NCI-H1105 treated with DMSO at 0.1 percent for 48 hours (cell line): ENCODE measurements around the gene CDC42EP1.
"Not testable (repeated sequence)": the region's sequence is repeated elsewhere in the genome, so short reads cannot be mapped to it uniquely, and the experiment has no call there.

Experiments used
- DNase-seq: peaks from one replicate; lab custom pipeline; 2025; lab: John Stamatoyannopoulos, UW

Gene CDC42EP1

DNA sequence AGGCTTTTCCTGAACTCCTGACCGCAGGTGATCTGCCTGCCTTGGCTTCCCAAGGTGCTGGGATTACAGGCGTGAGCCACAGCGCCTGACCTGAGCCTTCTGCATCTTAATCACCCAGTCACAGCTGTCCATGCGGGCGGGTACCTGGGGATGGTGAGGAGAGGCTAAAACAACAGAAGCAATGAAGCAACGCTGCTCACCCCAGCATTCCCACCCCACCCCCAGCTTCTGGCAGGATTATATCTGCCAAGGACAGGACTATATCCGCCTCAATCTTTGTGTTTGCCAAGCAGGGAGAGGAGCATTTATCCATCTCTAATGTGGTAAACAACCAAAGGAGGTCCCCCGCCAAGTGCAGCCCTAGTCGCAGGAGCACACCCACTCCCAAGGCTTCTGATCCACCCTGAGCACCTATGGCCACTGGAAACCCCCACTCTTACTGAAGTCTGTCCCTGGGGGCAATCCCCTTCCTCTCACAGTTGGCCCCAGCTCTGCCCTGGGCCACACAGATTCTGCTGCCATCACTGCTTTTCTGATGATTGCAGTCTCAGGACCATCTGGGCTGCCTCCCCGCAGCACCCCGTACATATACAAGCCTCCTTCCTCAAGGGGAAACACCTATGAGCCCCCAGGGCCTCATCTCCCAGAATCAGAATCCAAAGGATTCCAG is 28.4 kb downstream of the CDC42EP1 start:
- DNase-seq: no peak

DNA sequence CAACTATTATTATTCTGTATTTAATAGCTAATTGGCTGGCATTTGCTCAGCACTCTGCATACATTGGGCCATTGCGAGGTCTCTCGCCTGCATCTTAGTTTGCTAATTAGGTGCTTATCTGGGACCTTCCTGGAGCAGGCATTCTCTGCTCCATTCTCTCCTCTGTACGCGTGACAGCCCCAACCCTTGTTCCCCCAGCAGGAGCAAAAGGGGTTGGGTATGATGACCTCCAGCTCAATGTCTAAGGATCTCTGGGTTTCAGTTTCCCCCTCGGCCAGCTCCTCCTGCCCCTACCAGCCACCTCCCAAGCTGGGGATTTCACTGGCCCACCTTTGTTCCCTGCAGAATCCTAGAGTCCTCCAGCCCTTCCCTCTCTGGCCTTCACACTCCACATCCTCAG is 29.4 kb downstream of the CDC42EP1 start:
- DNase-seq: no peak

DNA sequence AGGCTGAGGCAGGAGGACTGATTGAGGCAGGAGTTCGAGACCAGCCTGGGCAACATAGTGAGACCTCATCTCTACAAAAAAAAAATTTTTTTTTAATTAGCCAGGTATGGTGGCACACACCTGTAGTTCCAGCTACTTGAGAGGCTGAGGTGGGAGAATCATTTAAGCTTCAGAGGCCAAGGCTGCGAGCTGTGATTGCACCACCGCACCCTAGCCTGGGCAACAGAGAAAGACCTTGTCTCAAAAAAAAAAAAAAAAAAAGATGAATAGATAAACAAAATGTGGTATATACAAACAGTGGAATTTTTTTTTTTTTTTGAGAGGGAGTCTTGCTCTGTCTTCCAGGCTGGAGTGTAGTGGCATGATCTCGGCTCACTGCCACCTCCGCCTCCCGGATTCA is 30.8 kb downstream of the CDC42EP1 start:
- not testable (repeated sequence) for DNase-seq

GRCh38 chr22:37591823-37592404 is 31.6 kb downstream of the CDC42EP1 start:
- DNase-seq: no peak

GRCh38 chr22:37594237-37594636 is 34.0 kb downstream of the CDC42EP1 start:
- DNase-seq: no peak

- DNase-seq: peak; percentile 20
Measured at GRCh38 chr22:37599153-37599552, 38.9 kb downstream of the CDC42EP1 start.

- no peak for DNase-seq
Measured at GRCh38 chr22:37601203-37601539, 40.9 kb downstream of the CDC42EP1 start.

- DNase-seq: no peak
Measured at GRCh38 chr22:37601540-37602442, 41.5 kb downstream of the CDC42EP1 start.

GRCh38 chr22:37602546-37603277 is 42.4 kb downstream of the CDC42EP1 start:
- DNase-seq: not testable (repeated sequence)

DNA sequence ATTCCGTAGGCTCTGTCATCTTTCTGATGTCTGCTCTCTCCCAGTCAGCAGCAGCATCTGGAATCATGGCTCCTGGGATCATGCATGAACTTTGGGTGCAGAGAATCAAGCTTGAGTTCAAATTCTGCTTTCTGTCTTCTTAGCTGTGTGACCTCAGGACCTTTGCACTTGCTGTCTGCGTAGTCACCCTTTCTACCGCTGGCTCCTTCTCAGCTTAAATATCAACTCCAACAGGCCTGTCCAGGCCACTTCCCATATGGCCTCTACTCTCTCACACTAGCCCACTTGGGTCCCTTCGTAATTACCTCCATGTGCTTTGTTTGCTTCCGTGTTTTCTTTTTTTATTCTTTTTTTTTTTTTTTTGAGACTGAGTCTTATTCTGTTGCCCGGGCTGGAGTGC is 43.8 kb downstream of the CDC42EP1 start:
- no peak for DNase-seq

DNA sequence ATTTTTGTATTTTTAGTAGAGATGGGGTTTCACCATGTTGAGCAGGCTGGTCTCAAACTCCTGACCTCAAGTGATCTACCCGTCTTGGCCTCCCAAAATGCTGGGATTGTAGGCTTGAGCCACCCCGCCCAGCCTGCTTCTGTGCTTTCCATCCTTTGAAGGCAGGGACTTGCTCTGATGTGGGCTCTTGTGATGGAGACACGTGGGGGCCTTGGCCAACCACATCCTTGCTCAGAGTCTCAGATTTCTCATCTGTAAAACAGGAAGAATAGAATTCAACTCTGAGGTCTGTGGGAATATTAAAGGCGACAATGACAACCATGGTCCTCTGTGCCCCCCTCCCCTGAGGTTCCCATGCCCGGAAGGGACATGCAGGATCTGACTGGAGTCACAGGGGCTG is 44.6 kb downstream of the CDC42EP1 start:
- DNase-seq: no peak

DNA sequence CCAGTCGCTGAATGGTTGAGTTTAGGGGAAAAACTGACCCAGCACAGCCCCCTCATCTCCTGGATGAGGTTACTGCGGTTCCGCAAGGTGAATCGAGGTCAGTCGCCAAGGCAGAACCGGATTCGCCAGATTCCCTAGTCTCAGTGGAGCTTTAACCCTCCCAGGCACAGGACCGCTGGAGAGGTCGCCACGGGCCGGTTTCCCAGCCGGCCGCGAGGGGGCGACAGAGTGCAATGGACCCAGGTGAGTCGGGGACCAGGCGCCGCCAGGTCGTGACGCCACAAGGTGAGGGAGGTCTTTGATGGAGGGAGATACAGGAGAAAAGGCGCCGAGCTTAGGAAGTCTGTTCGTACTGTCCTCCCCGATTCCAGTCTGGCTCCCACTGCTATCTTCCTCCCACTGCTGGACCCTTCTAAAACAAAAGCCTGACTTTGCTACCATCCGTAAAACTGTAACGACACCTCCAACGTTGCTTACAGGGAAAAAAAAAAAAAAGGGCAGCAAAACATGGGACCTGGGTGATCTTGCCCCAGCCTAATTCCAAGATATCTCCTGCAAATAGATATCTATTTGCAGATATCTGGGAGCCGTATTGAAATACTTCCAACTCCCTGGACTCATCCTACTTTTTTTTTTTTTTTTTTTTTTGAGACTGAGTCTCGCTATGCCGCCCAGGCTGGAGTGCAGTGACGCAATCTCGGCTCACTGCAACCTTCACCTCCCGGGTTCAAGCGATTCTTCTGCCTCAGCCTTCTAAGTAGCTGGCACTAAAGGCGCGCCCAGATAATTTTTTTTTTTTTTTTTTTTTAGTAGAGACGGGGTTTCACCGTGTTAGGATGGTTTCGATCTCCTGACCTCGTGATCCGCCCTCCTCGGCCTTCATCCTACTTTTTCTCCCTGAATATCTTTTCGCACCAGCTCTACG is 47.0 kb downstream of the CDC42EP1 start:
- peak; percentile 89 for DNase-seq

GRCh38 chr22:37607935-37608476 is 47.7 kb downstream of the CDC42EP1 start:
- peak; percentile 45 for DNase-seq

DNA sequence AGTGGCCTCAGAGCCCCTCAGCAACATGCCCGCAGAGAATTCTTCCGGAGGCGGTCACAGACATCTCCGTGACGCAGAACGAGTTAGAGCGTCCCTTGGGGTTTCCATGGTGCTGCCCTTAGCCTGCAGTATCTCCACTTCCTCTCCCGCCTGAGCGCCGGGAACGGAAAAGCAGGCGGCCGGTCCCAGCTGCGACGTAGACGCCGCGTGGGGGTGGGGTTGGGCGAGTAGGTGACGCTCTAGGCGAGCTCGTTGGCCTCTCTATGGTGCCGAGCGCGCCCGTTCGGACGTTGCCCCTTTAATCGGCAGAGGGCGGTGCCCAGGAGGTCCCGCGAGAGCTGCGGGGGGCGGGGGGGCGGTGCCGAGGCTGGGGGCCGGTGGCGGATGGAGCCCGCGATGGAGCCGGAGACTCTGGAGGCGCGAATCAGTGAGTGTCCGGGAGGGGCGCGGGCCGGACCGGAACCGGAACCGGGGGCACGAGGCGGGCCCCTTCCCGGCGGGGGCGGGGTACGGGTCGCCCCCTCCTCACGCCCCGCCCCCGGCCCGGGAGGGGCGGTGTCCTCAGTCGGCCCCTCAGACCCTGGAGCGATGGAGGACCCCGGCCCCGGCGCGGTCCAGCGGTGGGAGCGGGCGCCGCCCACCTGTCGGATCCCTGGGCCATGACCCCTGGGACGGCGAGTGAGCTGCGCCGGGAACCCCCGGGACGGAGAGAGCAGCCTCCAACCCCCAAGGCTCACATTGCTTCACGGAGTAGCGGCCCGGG is 48.4 kb downstream of the CDC42EP1 start, which contains the start of gene GGA1:
TSS of gene GGA1 (plus strand) at position 358 of the 763 bp plus-strand sequence. CDS start at position 385, 27 bp downstream.
- DNase-seq: peak; percentile 97

GRCh38 chr22:37609240-37610152 is 49.2 kb downstream of the CDC42EP1 start:
- DNase-seq: no peak

GRCh38 chr22:37610153-37610475 is 49.8 kb downstream of the CDC42EP1 start:
- DNase-seq: not testable (repeated sequence)

GRCh38 chr22:37610480-37611129 is 50.3 kb downstream of the CDC42EP1 start:
- no peak for DNase-seq

GRCh38 chr22:37611207-37611606 is 50.9 kb downstream of the CDC42EP1 start:
- DNase-seq: no peak
